Sigmoid colon (tissue), 7 donors: ENCODE measurements around the gene GPR17. TPM values are rescaled to one million over a fixed set of nuclear protein-coding genes. Genes with fewer than 3 reads are reported as not detected.

Source experiments
- DNase-seq: peaks from one replicate; pipeline ENCODE4 v3.0.0-alpha.2; 2019
- H3K27ac ChIP-seq, 4 donors: fragments of 200-600 bp; sonication (generic); one replicate each; pipeline ENCODE4 v1.5.1; 2016 to 2019; ENCODE audit warnings: mild to moderate bottlenecking in 1 of 4
- H3K27me3 ChIP-seq, 3 donors: fragments of 200-600 bp; sonication (generic); one replicate each; pipeline ENCODE4 v1.5.1; 2019; ENCODE audit warnings: mild to moderate bottlenecking in 1 of 3
- H3K36me3 ChIP-seq, 4 donors: fragments of 200-600 bp; sonication (generic); one replicate each; pipeline ENCODE4 v1.5.1; 2016 to 2019
- H3K4me1 ChIP-seq, 4 donors: fragments of 200-600 bp; sonication (generic); one replicate each; pipeline ENCODE4 v1.5.1; 2017 to 2019
- H3K4me3 ChIP-seq, 4 donors: fragments of 200-600 bp; sonication (generic); one replicate each; pipeline ENCODE4 v1.5.1; 2017 to 2019; ENCODE audit warnings: mild to moderate bottlenecking in 2 of 4, moderate library complexity in 1 of 4
- H3K9me3 ChIP-seq, 4 donors: fragments of 200-600 bp in 3 of 4; sonication (generic) in 3 of 4; one replicate each; pipeline versions ENCODE4 v1.5.1 to v1.6.1; 2013 to 2019
- CTCF ChIP-seq, 4 experiments: fragments of 450-650 bp in 3 of 4; fragments of 200-600 bp in 1 of 4; IDR thresholded peaks; one replicate each; pipeline ENCODE4 v1.5.1; 2016 to 2019; ENCODE audit warnings: antibody characterized with exemption in 4 of 4, mild to moderate bottlenecking in 3 of 4, moderate library complexity in 2 of 4
- EP300 ChIP-seq, 4 donors: sonication (generic); formaldehyde crosslinking; IDR thresholded peaks; one replicate each; pipeline ENCODE4 v1.6.1; 2017; ENCODE audit warnings: antibody characterized with exemption in 4 of 4
- POLR2A ChIP-seq, 2 donors: fragments of 450-650 bp; IDR thresholded peaks; one replicate each; pipeline ENCODE4 v1.6.1; 2016; ENCODE audit warnings: antibody characterized with exemption in 2 of 2, mild to moderate bottlenecking in 2 of 2, moderate library complexity in 2 of 2
- POLR2AphosphoS5 ChIP-seq, 4 donors: sonication (generic); formaldehyde crosslinking; IDR thresholded peaks; one replicate each; pipeline ENCODE4 v1.6.1; 2017; ENCODE audit warnings: antibody characterized with exemption in 4 of 4
- WGBS, 2 donors: extraction: QIAGEN DNeasy Blood & Tissue Kit; methylation state at CpG; one replicate each; pipeline ENCODE4 v1.1.7; 2013; 5-methylcytosine and 5-hydroxymethylcytosine counted together
- intact Hi-C: fragments of 100-400 bp; cut with DNase I; formaldehyde crosslinking; loops from one replicate; pipeline ENCODE4 v1.15.1; 2023
- polyA plus RNA-seq, 3 donors: library from polyadenylated mRNA; stranded (reverse); fragments of 200-250 nt; gene quantifications; one replicate each; pipeline ENCODE4 v1.2.3, GENCODE V29; 2013
- total RNA-seq, 4 donors: library from RNA; depleted of rRNA; stranded (reverse); fragments of >200 nt; gene quantifications; one replicate each; pipeline ENCODE4 v1.1.0, GENCODE V29; 2016
- donor health status: healthy with polysubstance abuse.
- donor health status: Bipolar disorder and iron deficiency.
- donor health status: healthy.

Gene GPR17
- total and polyA plus RNA-seq, 7 donors: 0.36 to 1.4 (median 0.60) TPM; not detected in 2

GRCh38 chr2:127700527-127701192 is 54.7 kb downstream of the GPR17 start:
- Histone ChIP-seq H3K4me1 (peaks cover 0 to 41% (median 33%) of the 10 kb centered on the region in 4 donors), H3K4me3 (peak overlapping the region; percentile 49 to 95 (median 78)), H3K36me3 (peaks cover 0 to 6% (median 0%) of the 10 kb centered on the region in 4 donors), H3K9me3 (no peaks in the 10 kb centered on the region), H3K27me3 (no peaks in the 10 kb centered on the region), H3K27ac (peak overlapping the region; percentile 92 to 100 (median 94))
- WGBS, 2 donors: 38 to 51% methylated on average over 17 of the region's 17 CpGs
- intact Hi-C loops: loop anchor here (2.0 kb wide), 1 partner anchor 174 kb away; the partner anchor contains the start of gene IWS1
- no peak for TF ChIP-seq POLR2AphosphoS5 (IDR thresholded peaks at IDR 0.05)
- no peak for TF ChIP-seq EP300 (IDR thresholded peaks at IDR 0.05)
- TF ChIP-seq CTCF (IDR thresholded peaks at IDR 0.05): no peak
- TF ChIP-seq POLR2A (IDR thresholded peaks at IDR 0.05): no peak
- DNase-seq: peak; percentile 82

DNA sequence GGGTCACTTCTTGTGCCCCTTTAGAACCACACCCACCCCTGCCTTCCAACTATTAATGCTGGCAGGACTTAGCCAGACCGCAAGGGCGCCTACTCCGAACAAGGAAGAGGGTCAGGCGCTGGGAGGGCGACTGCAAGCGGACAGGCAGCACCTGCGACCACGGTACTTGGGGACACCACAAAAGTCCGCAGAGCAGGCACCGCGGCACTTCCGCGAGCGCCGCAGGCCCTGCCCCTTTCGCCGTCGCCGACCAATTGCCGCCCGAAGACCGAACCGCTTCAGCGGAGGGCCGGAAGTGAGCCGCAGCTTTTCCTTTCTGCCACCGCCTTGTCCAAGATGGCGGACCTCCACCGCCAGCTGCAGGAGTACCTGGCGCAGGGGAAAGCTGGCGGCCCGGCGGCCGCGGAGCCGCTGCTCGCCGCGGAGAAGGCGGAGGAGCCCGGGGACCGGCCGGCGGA is 55.3 kb downstream of the GPR17 start, which contains the start of gene SFT2D3:
TSS of gene SFT2D3 (plus strand) at position 305 of the 458 bp plus-strand sequence. CDS start at position 337, 32 bp downstream.
- 0% methylated on average over 44 of the region's 44 CpGs for WGBS, 2 donors
- intact Hi-C loops: loop anchor here (2.0 kb wide), 1 partner anchor 174 kb away; the partner anchor contains the start of gene IWS1

DNA sequence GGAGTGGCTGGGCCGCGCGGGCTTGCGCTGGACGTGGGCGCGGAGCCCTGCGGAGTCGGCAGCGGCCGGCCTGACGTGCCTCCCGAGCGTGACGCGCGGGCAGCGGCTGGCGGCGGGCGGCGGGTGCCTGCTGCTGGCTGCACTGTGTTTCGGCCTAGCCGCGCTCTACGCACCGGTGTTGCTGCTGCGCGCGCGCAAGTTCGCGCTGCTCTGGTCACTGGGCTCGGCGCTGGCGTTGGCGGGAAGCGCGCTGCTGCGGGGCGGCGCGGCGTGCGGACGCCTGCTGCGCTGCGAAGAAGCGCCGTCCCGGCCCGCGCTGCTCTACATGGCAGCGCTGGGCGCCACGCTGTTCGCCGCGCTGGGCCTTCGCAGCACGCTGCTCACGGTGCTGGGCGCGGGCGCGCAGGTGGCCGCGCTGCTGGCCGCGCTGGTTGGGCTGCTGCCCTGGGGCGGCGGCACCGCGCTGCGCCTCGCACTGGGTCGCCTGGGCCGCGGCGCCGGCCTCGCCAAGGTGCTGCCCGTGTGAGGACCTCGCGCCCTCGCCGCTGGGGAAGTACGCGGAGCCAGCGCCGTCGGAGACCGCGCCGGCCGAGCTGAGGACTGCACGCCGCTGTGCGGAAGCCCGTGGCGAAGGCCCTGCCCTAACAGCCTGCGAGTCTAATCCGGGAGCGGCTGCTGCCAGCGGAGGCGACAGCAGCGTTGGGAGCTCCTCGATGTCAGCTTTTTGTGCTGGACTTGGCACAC is 55.9 kb downstream of the GPR17 start:
- no peak for TF ChIP-seq EP300 (IDR thresholded peaks at IDR 0.05)
- no peak for TF ChIP-seq POLR2A (IDR thresholded peaks at IDR 0.05)
- peak in 2 of 4 experiments; percentile 3 to 34 for TF ChIP-seq CTCF (IDR thresholded peaks at IDR 0.05)
- TF ChIP-seq POLR2AphosphoS5 (IDR thresholded peaks at IDR 0.05): peak; percentile 22 to 73 (median 40)
- H3K9me3 ChIP-seq: no peaks in the 10 kb centered on the region
- H3K36me3 ChIP-seq: peaks cover 0 to 18% (median 2%) of the 10 kb centered on the region in 4 donors
- H3K27ac ChIP-seq: peak overlapping the region; percentile 92 to 100 (median 94)
- H3K4me3 ChIP-seq: peak overlapping the region; percentile 49 to 95 (median 78)
- intact Hi-C loops: loop anchor here (2.0 kb wide), 2 partner anchors 111 to 175 kb away; partner anchors contain the start of gene IWS1
- WGBS, 2 donors: 0% methylated on average over 108 of the region's 108 CpGs
- H3K27me3 ChIP-seq: no peaks in the 10 kb centered on the region
- peak; percentile 87 for DNase-seq
- peaks cover 0 to 39% (median 33%) of the 10 kb centered on the region in 4 donors for H3K4me1 ChIP-seq

More for the DNA sequence above, 55.3 kb downstream of the GPR17 start, which contains the start of gene SFT2D3:
- peak; percentile 96 for DNase-seq
- peak within 1 kb of the TSS; percentile 49 to 95 (median 78) for H3K4me3 ChIP-seq
- H3K36me3 ChIP-seq: peaks cover 0 to 12% (median under 1%) of the 10 kb centered on the region in 4 donors
- H3K9me3 ChIP-seq: no peaks in the 10 kb centered on the region
- peaks cover 0 to 39% (median 33%) of the 10 kb centered on the region in 4 donors for H3K4me1 ChIP-seq
- no peaks in the 10 kb centered on the region for H3K27me3 ChIP-seq
- TF ChIP-seq POLR2A (IDR thresholded peaks at IDR 0.05) (peak; percentile 79 to 84), POLR2AphosphoS5 (IDR thresholded peaks at IDR 0.05) (peak; percentile 83 to 92 (median 88)), CTCF (IDR thresholded peaks at IDR 0.05) (no peak)
- peak within 1 kb of the TSS; percentile 92 to 100 (median 94) for H3K27ac ChIP-seq

Other genes starting within 250 kb of the GPR17 start
- not detected for gene PROC, start 227.7 kb upstream of the GPR17 start, total RNA-seq
- gene PROC, start 227.7 kb upstream of the GPR17 start, polyA plus RNA-seq: 1 to 10 TPM; 1.4 to 7.8 (median 1.8) TPM
- gene IWS1, start 119.7 kb upstream of the GPR17 start, total RNA-seq: 10 to 100 TPM; 28.1 to 47.9 (median 30.7) TPM
- gene IWS1, start 119.7 kb upstream of the GPR17 start, polyA plus RNA-seq: 10 to 100 TPM; 28.8 to 32.6 (median 31.2) TPM
- gene MYO7B, start 110.5 kb upstream of the GPR17 start, total RNA-seq: 1 to 10 TPM in 2 of 4 donors, under 1 TPM in 1, not detected in 1; 0.54 to 3.0 (median 1.4) TPM
- 100 to 1,000 TPM in 1 of 3 donors, 10 to 100 TPM in 2; 57.6 to 128 (median 67.9) TPM for gene MYO7B, start 110.5 kb upstream of the GPR17 start, polyA plus RNA-seq
- gene LIMS2, start 29.4 kb downstream of the GPR17 start, total RNA-seq: 100 to 1,000 TPM; 125 to 357 (median 195) TPM
- 10 to 100 TPM in 2 of 3 donors, 1 to 10 TPM in 1; 3.2 to 40.6 (median 17.4) TPM for gene LIMS2, start 29.4 kb downstream of the GPR17 start, polyA plus RNA-seq
- 1 to 10 TPM; 5.6 to 8.6 (median 7.9) TPM for gene SFT2D3, start 55.3 kb downstream of the GPR17 start, total RNA-seq
- gene SFT2D3, start 55.3 kb downstream of the GPR17 start, polyA plus RNA-seq: 1 to 10 TPM; 1.4 to 6.5 (median 1.8) TPM
- gene WDR33, start 165.0 kb downstream of the GPR17 start, total RNA-seq: 10 to 100 TPM; 37.8 to 45.2 (median 44.3) TPM
- 10 to 100 TPM in 2 of 3 donors, 1 to 10 TPM in 1; 8.3 to 16.1 (median 10.8) TPM for gene WDR33, start 165.0 kb downstream of the GPR17 start, polyA plus RNA-seq
- gene POLR2D, start 212.0 kb downstream of the GPR17 start, total RNA-seq: 10 to 100 TPM in 3 of 4 donors, 1 to 10 TPM in 1; 9.7 to 12.9 (median 12.3) TPM
- 10 to 100 TPM in 2 of 3 donors, 1 to 10 TPM in 1; 9.9 to 18.8 (median 10.8) TPM for gene POLR2D, start 212.0 kb downstream of the GPR17 start, polyA plus RNA-seq
- 10 to 100 TPM in 2 of 4 donors, 1 to 10 TPM in 2; 7.8 to 12.2 (median 9.3) TPM for gene AMMECR1L, start 239.8 kb downstream of the GPR17 start, total RNA-seq
- gene AMMECR1L, start 239.8 kb downstream of the GPR17 start, polyA plus RNA-seq: 1 to 10 TPM; 3.6 to 9.0 (median 5.3) TPM